GM21529 (cell line): ENCODE measurements around the gene CAMTA1.

ENCODE experiments used
- ATAC-seq: cut with Tn5 transposase; IDR thresholded peaks from one replicate; pipeline ENCODE4 v1.9.1; 2021; ENCODE audit not compliant: unreplicated experiment

The CAMTA1 gene

DNA sequence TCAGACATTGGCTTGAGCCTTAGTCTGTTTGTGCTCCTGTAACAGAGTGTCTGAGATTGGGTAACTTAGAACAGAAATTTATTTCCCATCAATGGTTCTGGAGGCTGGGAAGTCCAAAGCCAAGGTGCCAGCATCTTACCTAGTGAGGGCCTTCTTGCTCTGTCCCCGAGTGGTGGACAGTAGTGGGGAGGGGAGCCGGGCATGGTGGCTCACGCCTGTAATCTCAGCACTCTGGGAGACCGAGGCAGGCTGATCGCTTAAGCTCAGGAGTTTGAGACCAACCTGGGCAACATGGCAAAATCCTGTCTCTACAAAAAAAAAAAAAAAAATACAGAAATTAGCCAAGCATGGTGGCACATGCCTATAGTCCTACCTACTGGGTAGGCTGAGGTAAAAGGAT is 649.3 kb downstream of the CAMTA1 start:
- no peak for ATAC-seq

DNA sequence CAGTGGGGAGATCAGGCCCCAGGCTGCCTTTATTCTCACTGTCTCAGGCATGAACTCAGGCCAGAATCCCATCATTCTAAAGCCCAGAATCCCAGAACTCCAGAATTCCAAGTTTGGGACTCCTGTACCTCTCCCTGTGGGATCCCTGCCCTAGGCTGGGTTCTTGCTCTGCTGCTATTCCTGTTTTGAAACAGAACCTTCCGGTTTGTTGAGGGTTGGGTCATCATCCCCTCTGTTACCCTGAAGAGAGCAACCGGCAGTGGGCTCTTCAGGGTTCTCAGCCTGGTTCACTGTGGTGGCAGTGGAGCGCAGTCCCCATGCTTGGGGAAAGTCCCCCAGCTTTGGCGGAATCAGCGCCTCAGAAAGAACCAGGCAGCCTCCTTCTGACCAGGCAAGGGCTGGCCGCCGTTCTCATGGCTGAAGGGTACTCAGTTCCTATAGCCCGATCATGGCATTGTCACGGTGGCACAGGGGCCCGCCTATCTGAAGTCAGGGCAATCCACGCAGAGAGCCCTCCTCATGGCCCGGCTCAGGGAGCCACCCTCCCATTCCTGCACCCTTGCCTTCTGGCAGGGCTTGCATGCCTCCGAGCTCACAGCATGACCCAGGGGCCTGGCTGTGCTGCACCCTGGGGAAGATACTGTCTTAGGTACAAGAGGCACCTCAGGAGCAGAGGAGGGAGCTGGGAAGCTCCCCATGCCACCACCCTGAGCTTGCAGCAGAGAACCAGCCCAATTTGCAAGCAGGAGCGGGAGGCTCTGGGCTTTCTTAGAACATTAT is 650.2 kb downstream of the CAMTA1 start:
- no peak for ATAC-seq

DNA sequence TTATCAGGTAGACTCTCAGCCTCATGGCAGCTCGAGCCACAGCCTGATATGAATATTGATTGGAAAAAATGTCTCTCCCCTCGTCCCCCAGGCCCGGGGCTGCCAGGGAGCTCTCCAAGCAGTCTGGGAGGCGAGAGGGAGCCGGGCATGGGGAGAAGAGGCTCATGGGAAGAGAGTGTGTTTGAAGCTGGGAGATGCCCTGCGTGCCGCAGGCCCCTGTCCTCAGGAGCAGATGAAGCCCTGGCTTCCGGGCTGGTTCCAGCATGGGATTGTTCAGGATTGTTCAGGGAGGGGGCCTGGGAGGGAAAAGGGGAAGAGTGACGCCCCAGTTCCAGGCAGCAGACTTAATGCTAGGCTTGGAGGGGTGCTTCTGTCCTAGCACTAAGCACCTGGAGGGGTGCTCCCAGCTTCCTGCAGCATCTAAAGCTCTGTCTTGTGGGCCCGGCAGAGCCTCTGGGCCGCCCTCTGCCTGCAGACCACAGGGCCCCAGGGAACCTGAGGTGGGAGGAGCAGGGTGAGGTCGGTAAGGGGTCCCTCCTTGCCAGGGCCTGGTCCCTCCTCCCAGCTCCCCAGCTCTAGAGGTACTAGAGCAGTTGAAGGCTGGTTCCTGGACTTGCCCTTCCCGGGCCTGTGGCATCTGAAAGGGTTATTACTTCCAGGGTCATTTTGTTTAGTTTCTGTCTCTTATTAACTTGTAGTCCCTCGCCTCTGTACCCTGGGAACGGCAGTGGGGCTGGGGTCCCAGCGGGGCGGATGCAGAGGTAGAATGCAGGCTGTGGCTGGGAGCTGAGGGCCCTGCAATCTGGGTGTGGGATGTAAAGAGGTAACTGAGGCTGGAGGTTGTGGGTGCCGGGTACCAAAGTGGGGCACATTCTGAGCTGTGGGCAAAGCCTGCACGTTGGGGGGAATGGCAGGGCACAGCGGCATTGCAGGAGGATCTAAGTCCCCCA is 651.1 kb downstream of the CAMTA1 start:
- ATAC-seq = no peak

DNA sequence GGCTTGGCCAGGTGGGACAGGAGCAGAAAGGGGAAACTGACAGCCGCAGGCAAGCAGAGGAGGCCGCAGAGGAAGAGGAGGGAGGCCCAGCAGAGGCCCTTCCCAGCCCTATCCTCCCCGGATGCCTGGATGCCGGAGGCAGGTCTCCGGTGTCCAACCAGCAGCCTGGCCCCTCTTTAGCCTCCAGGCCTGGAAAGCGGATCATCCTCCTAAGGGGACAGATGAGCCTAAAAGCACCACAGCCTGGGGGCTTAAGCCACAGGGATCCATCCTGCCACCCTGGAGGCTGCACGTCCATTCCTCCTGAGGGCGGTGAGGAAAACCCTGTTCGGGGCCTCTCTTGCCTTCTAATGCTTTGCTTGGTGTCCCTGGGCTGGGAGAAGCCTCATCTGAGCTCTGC is 651.8 kb downstream of the CAMTA1 start:
- ATAC-seq = no peak

GRCh38 chr1:7437608-7438395 is 652.5 kb downstream of the CAMTA1 start:
- ATAC-seq = no peak

DNA sequence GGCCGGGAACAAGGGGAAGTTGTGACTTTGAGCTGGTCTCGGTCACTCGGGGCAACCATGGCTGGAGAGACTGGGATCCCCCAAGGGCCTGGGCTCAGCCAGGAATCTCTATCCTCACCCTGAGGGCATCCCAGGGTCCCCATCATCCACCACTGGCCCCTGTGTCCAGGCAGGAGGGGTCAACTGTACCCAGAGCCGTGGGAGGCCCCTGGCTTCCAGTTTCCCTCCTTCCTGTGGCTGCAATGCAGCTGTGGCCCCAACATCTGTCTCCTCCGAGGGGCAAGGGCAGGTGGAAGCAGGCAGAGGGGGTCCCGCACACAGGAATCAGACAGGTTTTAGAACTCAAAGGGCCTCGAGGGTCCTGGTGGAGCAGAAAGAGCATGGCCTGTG is 653.1 kb downstream of the CAMTA1 start:
- ATAC-seq = no peak

DNA sequence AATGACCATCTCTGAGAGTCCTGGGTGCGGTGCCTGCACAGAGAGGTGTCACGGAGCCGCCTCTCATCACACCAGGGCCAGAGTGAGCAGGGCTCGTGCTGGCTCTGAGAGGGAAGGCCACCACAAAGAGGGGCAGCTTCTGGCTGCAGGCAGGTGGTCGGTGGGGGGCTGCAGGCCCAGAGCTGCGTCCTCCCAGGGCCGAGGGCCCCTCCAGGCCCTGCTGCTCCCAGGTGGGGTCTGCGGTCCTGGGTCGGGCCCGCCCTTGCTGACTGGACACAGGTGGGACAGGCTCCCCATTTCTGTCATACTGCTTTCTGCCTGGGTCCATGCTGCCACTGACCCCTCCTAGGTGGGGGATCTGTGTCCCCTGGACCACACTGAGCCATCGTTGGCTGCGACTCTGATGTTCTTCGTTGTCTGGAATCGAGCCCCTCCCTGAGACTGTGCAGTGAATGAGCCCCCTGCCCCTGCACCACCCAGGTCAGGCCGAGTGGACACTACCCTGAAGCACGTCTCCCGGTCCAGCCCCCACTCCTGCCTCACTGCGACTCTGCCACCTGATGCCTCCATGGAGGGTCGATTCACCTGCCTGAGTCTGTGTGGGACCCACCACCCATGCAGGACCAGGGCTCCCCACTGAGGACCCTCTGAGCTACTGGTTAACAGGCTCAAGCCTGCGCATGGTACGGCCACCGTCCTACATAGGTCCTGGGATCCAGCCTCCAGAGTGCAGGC is 653.8 kb downstream of the CAMTA1 start:
- ATAC-seq = no peak

DNA sequence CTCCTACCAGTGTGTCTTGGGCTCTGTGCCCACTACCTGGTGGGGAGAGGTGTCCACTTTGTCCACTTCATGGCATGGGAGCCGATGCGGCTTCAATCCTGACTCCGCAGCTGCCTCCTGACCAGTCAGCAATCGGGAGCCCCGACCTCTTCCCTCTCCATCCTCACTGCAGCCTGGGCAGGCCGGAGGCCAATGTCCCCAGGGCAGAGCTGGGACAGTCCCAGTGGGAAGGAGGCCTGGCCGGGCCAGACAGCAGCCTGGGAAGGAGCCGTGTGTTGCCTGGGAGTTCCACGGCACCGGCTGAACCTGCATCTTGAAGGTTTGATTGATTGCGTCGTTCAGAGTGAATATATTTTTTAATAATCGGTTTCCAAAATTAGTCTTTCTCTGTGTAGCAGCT is 654.9 kb downstream of the CAMTA1 start:
- ATAC-seq = no peak

DNA sequence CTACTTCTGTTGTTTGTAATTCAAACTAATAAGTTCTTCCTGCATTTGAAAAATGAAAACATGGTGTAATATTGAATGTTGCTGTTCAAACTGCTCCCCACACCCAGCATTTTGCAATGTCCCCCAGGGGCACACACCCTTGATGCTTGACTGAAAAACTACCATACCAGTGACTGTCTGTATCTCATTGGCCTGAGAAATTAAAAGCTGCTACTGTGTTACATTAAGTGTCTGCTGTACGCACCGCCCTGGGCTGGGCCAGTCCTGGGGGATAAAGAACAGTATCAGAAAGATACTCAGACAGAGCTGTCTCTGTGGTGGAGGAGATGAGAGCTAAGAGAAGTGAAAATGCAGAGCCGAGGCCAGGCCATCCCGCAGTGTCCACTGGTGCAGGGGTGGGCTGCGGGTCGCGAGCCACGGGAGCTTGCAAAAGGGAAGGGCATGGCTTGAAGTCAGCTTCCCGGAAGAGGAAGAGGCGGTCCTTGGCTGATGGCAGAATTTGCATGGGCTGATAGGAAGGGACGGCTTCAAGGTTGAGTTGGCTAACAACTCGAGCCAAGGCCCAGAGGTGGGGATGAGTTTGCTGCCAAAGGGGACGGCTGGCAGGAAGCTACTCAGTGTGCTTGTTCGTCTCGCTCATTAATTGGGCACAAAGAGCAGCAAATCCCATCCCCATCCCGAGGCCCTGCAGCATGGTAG is 656.0 kb downstream of the CAMTA1 start:
- ATAC-seq = no peak

DNA sequence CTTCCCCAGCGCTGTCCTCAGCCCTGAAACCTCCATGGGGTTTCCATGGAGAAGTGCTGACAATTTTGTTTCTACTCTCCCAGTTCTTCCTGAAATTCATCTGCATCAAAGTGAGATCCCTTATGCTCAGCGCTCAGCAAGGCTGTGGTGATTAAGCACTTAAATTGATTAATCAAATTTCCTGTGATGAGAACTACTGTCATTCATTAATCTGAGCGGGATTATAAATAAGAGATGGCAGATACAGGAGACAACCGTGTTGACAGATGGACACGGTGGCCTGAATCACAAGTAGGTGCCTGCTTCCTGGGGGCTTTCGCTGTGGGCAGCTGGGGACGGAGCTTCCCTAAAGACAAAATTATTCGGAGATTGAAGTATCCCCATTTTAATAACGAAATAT is 656.8 kb downstream of the CAMTA1 start:
- ATAC-seq = no peak

DNA sequence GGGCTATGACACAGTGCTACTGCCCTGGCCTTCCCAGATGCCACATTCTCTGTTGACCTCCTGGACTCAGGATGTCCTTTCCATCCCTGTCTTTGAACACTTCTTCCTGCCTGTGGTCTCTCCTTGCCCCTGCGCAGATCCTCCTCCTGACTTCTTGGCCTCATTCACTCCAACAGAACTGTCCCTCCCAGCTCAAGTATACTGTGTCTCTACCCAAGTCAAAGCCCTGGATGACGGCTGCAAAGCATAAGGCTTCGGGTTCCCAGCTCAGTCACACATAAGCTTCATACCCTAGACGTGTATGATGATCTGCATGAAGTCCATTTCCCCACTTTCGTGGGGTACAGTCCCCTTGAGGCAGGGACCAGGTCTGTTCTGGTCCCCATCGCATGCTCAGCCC is 657.7 kb downstream of the CAMTA1 start:
- ATAC-seq = no peak

- no peak for ATAC-seq
These were observed 659.1 kb downstream of the CAMTA1 start for GRCh38 chr1:7444363-7444762.

DNA sequence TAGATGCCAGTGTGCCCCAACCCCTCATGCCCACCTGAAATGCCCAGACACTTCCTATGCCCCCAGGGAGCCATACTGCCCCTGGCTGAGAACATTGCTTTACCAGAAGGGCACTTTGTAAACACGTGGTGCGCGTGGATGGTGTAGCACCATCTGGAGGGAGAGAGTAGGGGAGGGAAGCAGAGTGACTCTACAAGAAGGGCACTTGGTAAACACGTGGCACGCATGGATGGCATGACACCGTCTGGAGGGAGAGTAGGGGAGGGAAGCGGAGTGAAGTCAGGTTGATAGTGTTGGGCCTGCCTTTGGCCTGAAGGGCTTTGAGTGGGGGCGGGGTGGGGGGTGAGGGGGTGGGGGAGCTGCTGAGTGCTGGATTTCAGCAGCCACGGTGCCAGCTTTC is 661.8 kb downstream of the CAMTA1 start:
- ATAC-seq = no peak

DNA sequence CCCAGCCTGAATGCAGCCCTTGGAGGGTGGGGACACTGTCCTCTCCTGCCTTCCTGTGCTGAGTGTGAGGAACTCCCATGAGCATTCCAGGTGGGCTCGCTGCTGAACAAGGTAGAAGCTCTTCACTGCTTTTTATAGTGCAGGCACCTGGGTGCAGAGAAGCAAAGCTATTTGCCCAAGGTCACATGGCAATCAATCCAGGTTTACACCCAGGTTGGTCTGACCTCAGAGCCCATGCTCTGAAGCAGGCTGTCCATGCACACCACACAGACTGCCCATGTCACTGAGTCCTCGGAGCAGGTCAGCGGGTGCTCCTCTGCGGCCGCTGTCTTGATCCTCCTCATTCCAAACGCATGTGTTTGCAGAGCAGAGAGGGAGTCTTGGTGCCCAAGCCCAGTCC is 662.5 kb downstream of the CAMTA1 start:
- ATAC-seq = no peak

DNA sequence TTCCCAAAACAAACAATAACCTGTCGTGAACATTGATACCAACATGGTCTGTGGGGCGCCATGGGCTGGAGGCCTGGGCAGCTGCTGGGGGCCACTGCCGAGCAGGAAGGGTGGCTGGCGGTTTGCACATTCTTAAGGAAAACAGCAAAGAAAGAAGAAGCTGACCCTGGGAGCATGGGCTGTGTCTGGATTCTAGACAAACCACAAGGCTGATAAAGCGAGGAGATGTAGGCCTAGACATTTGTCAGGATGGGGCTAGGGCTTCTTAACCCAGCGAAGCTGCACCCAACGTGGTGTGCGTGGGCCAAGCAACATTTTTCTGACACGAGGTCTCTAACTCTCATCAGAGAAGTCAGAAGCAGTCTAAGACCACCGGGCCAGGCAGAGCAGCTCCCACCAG is 663.7 kb downstream of the CAMTA1 start:
- ATAC-seq = no peak

DNA sequence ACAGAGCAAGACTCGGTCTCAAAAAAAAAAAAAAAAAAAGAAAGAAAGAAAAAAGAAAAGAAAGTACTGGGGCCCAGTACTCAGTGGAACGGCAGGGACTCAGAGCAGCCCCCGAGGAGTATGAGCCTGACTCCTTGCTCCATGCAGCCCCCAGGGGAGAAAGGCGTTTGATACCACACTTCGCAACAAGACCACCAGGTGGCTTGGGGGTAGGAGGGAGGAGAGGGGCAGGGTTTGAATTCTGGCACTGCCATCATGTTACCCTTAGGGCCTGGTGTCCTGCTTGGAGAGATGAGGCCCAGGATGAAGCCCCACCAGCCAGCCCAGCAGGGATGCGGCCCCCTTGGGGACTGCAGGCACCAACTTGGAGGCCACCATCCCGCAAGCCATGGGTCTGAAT is 664.5 kb downstream of the CAMTA1 start:
- no peak for ATAC-seq

- no peak for ATAC-seq
These were observed 665.6 kb downstream of the CAMTA1 start for GRCh38 chr1:7450838-7451237.

GRCh38 chr1:7453038-7453437 is 667.8 kb downstream of the CAMTA1 start:
- no peak for ATAC-seq

DNA sequence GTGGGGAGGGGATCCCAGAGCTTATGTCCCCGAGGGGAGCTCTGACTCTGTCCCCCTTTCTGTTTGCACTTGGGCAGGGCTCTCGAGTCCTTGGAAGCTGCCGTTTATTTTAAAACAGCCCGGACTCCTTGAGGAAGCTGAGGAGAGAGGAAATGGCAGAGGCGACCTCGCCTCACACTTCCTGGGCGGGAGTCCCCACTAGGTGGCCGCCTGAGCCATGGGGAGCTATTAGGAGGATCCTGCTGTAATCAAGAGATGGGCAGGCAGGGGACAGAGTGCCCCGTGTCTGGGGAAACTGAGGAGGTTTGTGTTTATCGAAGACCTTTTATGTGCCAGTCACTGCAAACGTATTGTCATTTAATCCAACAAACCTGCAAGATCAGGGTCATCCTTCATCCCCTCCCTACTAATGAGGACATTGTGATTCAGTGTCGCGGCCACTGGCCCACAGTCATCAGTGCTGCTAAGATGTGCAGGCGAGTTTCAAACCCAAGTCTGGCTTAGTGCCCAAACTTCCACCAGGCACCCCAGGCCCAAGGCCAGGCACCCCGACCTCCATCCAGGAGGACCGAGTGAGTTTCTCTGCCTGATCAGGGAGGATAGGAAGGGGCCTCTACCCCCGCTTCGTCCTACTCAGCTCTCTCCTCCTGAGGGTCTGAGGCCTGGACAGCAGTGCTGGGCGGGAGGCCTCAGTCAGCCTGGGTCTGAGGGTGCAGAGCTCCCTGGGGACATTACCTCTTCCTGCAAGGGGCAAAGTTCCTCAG is 669.0 kb downstream of the CAMTA1 start:
- ATAC-seq = no peak
